ENCODE measurements around the gene ELF2. TPM values are rescaled to one million over a fixed set of nuclear protein-coding genes. Genes with fewer than 3 reads are reported as not detected.

ELF2 gene
- total RNA-seq, 2 experiments from 2014 or later, result 20.1 to 20.4 TPM

DNA sequence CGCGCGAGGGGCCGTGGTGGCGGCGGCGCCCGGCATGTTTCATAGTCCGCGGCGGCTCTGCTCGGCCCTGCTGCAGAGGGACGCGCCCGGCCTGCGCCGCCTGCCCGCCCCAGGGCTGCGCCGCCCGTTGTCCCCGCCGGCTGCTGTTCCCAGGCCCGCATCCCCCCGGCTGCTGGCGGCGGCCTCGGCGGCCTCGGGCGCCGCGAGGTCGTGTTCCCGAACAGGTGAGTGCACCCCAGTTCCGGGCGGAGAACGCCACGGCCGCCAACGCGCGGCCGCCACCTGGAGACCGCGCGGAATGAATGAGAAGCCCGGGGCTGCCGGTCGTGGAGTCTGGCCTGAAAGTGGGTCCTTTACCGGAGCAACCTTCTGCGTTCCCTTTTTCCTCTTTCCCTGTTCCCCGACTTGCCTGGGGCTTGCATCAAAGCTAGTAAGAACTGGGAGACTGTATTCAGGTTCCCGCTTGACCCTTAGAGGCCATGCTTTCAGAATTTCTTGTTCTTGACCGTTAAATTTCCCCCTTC, 161.0 kb downstream of the ELF2 start:
- intact Hi-C loops (cut with micrococcal nuclease), result no loop called here
- CTCF ChIA-PET, result interaction anchor here (1.1 to 3.7 kb wide), 2 partner anchors 13 to 15 kb away, joined by 3 to 17 read pairs; no protein-coding TSS in a partner anchor
- H3K27ac Mint-ChIP-seq, result peak overlapping the region; percentile 92
- DNase-seq (peak; percentile 52), ATAC-seq (no peak)
- TF ChIP-seq, protein P1, sequence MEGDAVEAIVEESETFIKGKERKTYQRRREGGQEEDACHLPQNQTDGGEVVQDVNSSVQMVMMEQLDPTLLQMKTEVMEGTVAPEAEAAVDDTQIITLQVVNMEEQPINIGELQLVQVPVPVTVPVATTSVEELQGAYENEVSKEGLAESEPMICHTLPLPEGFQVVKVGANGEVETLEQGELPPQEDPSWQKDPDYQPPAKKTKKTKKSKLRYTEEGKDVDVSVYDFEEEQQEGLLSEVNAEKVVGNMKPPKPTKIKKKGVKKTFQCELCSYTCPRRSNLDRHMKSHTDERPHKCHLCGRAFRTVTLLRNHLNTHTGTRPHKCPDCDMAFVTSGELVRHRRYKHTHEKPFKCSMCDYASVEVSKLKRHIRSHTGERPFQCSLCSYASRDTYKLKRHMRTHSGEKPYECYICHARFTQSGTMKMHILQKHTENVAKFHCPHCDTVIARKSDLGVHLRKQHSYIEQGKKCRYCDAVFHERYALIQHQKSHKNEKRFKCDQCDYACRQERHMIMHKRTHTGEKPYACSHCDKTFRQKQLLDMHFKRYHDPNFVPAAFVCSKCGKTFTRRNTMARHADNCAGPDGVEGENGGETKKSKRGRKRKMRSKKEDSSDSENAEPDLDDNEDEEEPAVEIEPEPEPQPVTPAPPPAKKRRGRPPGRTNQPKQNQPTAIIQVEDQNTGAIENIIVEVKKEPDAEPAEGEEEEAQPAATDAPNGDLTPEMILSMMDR (IDR thresholded peaks at IDR 0.05), result no peak
- peak overlapping the region; percentile 91 for H3K4me3 Mint-ChIP-seq
- H3K4me1 Mint-ChIP-seq (ENCODE audit: low read depth), result peaks cover 41% of the 10 kb centered on the region
- no peaks in the 10 kb centered on the region for H3K9me3 Mint-ChIP-seq
- POLR2A ChIA-PET, result interaction anchor here (0.7 to 2.4 kb wide), 9 partner anchors 9 to 286 kb away, joined by 3 to 9 read pairs (median 3); partner anchors contain the start of genes NAA15 and NDUFC1
- H3K36me3 Mint-ChIP-seq (ENCODE audit: low read depth), result peaks cover 24% of the 10 kb centered on the region
- H3K27me3 Mint-ChIP-seq, result no peaks in the 10 kb centered on the region

DNA sequence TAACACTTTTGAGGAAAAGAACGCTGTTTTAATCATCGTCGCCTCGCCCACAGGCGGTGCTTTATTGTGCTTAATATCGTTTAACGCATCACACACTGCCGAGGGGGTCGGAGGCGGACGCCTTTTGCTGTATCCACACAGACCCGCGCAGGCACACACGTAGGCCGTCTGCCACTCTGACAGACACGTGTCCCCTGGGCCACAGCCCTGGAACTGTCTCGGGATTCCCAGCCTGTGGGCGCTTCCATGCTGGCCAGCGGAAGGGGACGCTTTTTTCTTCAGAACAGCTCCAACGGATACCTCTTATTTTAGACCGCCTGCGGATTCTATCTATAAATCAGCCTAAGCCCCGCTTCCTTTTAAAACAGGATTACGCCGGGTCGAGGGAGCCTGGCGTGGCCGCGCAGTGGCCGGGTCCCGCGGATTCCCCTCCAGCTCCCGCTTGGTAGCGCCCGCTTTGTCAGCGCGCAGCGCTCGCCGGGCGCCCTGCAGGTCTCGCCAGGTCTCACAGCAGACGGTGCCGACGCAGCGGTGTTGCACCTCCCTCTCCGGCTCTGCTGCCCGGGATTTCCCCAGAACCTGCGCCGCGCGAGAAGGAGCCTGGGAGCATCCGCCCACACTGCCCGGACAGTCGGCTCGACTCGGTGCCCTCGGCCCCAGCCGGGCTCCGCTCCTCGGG, 161.6 kb downstream of the ELF2 start, which contains the start of gene NOCT:
Gene NOCT (plus strand): TSS at position 513 of the 679 bp plus-strand sequence. CDS start 201 bp downstream, outside the sequence.
- ChIA-PET CTCF (interaction anchor here (0.6 to 3.7 kb wide), 4 partner anchors 11 to 15 kb away, joined by 3 to 17 read pairs (median 4); no protein-coding TSS in a partner anchor), POLR2A (interaction anchor here (0.7 to 2.4 kb wide), 15 partner anchors 14 to 772 kb away, joined by 3 to 9 read pairs (median 3); partner anchors contain the start of genes ELF2 and NDUFC1)
- TF ChIP-seq, protein P1 (IDR thresholded peaks at IDR 0.05), result no peak
- intact Hi-C loops (cut with micrococcal nuclease), result no loop called here
- peaks cover 41% of the 10 kb centered on the region for H3K4me1 Mint-ChIP-seq (ENCODE audit: low read depth)
- no peaks in the 10 kb centered on the region for H3K9me3 Mint-ChIP-seq
- peak within 1 kb of the TSS; percentile 91 for H3K4me3 Mint-ChIP-seq
- peak; percentile 97 for DNase-seq
- peak; percentile 93 for ATAC-seq
- H3K27ac Mint-ChIP-seq, result peak within 1 kb of the TSS; percentile 96
- no peaks in the 10 kb centered on the region for H3K27me3 Mint-ChIP-seq
- peaks cover 23% of the 10 kb centered on the region for H3K36me3 Mint-ChIP-seq (ENCODE audit: low read depth)

DNA sequence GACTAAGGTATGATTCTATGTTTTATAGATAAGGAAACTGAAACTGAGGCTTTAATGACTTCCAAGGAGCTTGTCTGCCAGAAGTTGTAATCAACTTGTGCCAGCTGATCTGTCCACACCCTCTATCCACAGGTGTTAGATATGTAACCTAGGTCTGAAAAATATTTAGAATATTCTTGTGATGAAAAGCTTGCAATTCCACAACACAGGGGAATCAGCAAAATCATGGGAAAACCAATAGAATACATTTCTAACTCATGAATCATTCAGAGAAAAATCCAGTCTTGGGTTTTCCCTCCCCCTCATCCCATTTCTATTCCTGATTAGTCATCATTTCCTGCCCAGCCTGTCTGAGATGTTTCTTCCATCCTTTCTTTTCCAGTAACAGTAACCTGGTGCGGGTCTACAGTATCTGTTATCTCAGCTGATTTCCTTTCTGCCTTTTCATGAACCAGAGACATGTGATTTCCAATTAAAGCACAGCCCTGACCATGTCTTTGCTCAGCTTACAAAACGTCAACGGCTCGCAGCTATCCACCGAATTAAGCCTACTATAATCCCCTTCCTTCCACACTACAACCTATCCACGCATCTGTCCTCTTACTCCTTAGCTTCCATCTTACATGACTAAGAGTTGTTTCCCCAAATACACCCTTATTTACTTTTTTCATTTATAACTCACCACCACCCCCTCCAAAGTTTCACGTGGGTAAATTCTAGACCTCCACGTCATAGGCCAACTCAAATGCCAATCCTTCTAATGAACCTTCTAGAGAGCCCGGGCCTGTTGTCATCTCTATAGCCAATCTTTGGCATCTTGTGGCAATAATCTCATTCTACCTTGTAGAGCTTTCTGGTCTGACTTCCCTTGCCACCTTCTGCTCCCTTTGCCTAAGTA, 162.4 kb downstream of the ELF2 start:
- POLR2A ChIA-PET, result interaction anchor here (0.7 to 2.4 kb wide), 15 partner anchors 14 to 771 kb away, joined by 3 to 9 read pairs (median 3); partner anchors contain the start of genes ELF2 and NDUFC1
- CTCF ChIA-PET, result interaction anchor here (0.6 to 3.7 kb wide), 5 partner anchors 10 to 16 kb away, joined by 3 to 17 read pairs (median 5); no protein-coding TSS in a partner anchor
- peaks cover 34% of the 10 kb centered on the region for H3K4me1 Mint-ChIP-seq (ENCODE audit: low read depth)
- H3K27ac Mint-ChIP-seq, result peak overlapping the region; percentile 96
- ATAC-seq (peak; percentile 37), DNase-seq (peak; percentile 65)
- H3K27me3 Mint-ChIP-seq, result no peaks in the 10 kb centered on the region
- H3K9me3 Mint-ChIP-seq, result no peaks in the 10 kb centered on the region
- intact Hi-C loops (cut with micrococcal nuclease), result no loop called here
- TF ChIP-seq, protein P1 (IDR thresholded peaks at IDR 0.05), result no peak
- H3K36me3 Mint-ChIP-seq (ENCODE audit: low read depth), result peaks cover 19% of the 10 kb centered on the region
- peak overlapping the region; percentile 91 for H3K4me3 Mint-ChIP-seq

DNA sequence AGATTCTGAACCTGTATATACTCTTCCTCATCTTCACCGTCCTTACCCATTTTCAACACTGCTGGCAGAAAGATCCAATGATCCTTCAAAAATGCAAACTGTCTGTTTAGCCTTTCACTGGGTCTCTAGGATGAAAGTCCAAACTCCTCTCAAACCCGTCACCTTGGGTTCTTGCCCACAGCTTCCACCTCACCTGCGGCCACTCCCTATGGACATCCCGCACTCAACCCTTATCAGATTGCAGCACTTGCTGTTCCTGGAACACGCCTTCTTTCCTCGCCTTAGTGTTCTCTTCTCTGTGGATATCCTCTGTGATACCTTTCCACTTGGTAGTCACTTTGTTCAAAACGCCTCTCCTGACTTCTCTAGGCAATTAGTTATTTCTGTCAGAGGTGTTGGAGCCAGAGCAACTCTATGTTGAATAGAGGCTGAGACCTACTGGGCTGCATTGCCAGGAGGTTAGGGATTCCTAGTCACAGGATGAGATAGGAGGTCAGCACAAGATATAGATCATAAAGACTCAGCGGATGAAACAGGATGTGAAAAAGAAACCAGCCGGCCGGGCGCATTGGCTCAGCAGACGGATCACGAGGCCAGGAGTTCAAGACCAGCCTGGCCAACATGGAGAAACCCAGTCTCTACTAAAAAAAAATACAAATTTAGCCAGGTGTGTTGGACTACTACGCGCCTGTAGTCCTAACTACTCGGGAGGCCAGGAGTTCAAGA, 165.6 kb downstream of the ELF2 start:
- TF ChIP-seq, protein P1 (IDR thresholded peaks at IDR 0.05), result no peak
- peaks cover 18% of the 10 kb centered on the region for H3K4me1 Mint-ChIP-seq (ENCODE audit: low read depth)
- POLR2A ChIA-PET, result no interaction called here
- no peak for DNase-seq
- ATAC-seq, result no peak
- no peaks in the 10 kb centered on the region for H3K27me3 Mint-ChIP-seq
- H3K9me3 Mint-ChIP-seq, result no peaks in the 10 kb centered on the region
- CTCF ChIA-PET, result no interaction called here
- intact Hi-C loops (cut with micrococcal nuclease), result no loop called here
- peaks cover 3% of the 10 kb centered on the region for H3K36me3 Mint-ChIP-seq (ENCODE audit: low read depth)
- no peak overlapping the region for H3K27ac Mint-ChIP-seq
- H3K4me3 Mint-ChIP-seq, result no peak overlapping the region

Measured in activated CD8-positive, alpha-beta T cell treated with anti-CD3 and anti-CD28 coated beads for 36 hours (primary cell).